GM23338 (cell line): Measurements from ENCODE around the gene NRN1L. TPM values are rescaled to one million over a fixed set of nuclear protein-coding genes. Genes with fewer than 3 reads are reported as not detected.

Experiments used
- ATAC-seq: fragments of 200-7000 bp; cut with Tn5 transposase; 3 replicates; pipeline ENCODE4 v1.9.1; 2020
- DNase-seq: peaks from one replicate; pipeline ENCODE4 v3.0.0-alpha.2; 2015; ENCODE audit warnings: low spot score
- H2AFZ ChIP-seq: fragments of 200-600 bp; sonication (generic); 2 replicates; pipeline ENCODE4 v1.8.0; 2016; ENCODE audit warnings: antibody characterized with exemption, mild to moderate bottlenecking, moderate library complexity
- H3F3A ChIP-seq: fragments of 200-600 bp; sonication (generic); replicated peaks from 2 replicates; pipeline ENCODE4 v1.8.0; 2017; ENCODE audit warnings: antibody characterized with exemption, mixed run types, low read depth
- H3K27ac ChIP-seq: fragments of 200-600 bp; sonication (generic); 2 replicates; pipeline ENCODE4 v1.6.1; 2016; ENCODE audit warnings: low read depth
- H3K27me3 ChIP-seq: fragments of 200-600 bp; sonication (generic); 2 replicates; pipeline ENCODE4 v1.8.0; 2016; ENCODE audit warnings: mild to moderate bottlenecking, mixed run types, moderate library complexity; ENCODE audit not compliant: insufficient read depth
- H3K36me3 ChIP-seq: fragments of 200-600 bp; sonication (generic); 2 replicates; pipeline ENCODE4 v1.8.0; 2016; ENCODE audit warnings: mild to moderate bottlenecking; ENCODE audit not compliant: insufficient read depth
- H3K4me1 ChIP-seq: fragments of 200-600 bp; sonication (generic); 2 replicates; pipeline ENCODE4 v1.8.0; 2016; ENCODE audit warnings: mild to moderate bottlenecking, moderate library complexity; ENCODE audit not compliant: insufficient read depth
- H3K4me2 ChIP-seq: fragments of 200-600 bp; sonication (generic); 2 replicates; pipeline ENCODE4 v1.7.1; 2017; ENCODE audit warnings: mixed run types
- H3K4me3 ChIP-seq: fragments of 200-600 bp; sonication (generic); 2 replicates; pipeline ENCODE4 v1.6.1; 2016; ENCODE audit warnings: mixed run types
- H3K79me2 ChIP-seq: fragments of 200-600 bp; sonication (generic); replicated peaks from 2 replicates; pipeline ENCODE4 v1.8.0; 2017; ENCODE audit warnings: mild to moderate bottlenecking; ENCODE audit not compliant: insufficient read depth
- H3K9me2 ChIP-seq: fragments of 200-600 bp; sonication (generic); 2 replicates; pipeline ENCODE4 v1.8.0; 2017; ENCODE audit not compliant: insufficient read depth
- H4K20me1 ChIP-seq: fragments of 200-600 bp; sonication (generic); replicated peaks from 2 replicates; pipeline ENCODE4 v1.8.0; 2017; ENCODE audit warnings: mild to moderate bottlenecking; ENCODE audit not compliant: insufficient read depth
- H3K27ac Mint-ChIP-seq: 2 replicates; pipeline ENCODE4 v1.8.0; 2020; ENCODE audit warnings: inconsistent platforms, mild to moderate bottlenecking, moderate library complexity, mixed read lengths
- H3K27me3 Mint-ChIP-seq: 3 replicates; pipeline ENCODE4 v1.8.0; 2022; ENCODE audit warnings: low read depth, mild to moderate bottlenecking, moderate library complexity, mixed read lengths, inconsistent platforms; ENCODE audit not compliant: insufficient read depth, poor library complexity
- H3K36me3 Mint-ChIP-seq: 3 replicates; pipeline ENCODE4 v1.8.0; 2021; ENCODE audit warnings: low read depth, mild to moderate bottlenecking, inconsistent platforms, moderate library complexity, mixed read lengths
- H3K4me1 Mint-ChIP-seq: 3 replicates; pipeline ENCODE4 v1.8.0; 2020; ENCODE audit warnings: mild to moderate bottlenecking, inconsistent platforms, mixed read lengths
- H3K4me3 Mint-ChIP-seq: 3 replicates; pipeline ENCODE4 v1.8.0; 2021; ENCODE audit warnings: moderate library complexity, mild to moderate bottlenecking, inconsistent platforms, mixed read lengths
- H3K9me3 Mint-ChIP-seq: 3 replicates; pipeline ENCODE4 v1.8.0; 2020; ENCODE audit warnings: moderate library complexity, mild to moderate bottlenecking, inconsistent platforms, mixed read lengths
- CREB1 ChIP-seq: fragments of 250-450 bp; sonication (Bioruptor Pico); IDR thresholded peaks from 2 replicates; pipeline ENCODE4 v1.5.0; 2020; ENCODE audit warnings: low read depth, mild to moderate bottlenecking, moderate library complexity
- CTCF ChIP-seq, 2 experiments: fragments of 200-600 bp in 1 of 2; sonication (generic) in 1 of 2; conservative IDR thresholded peaks; 2 replicates each; pipeline versions ENCODE4 v1.5.1 to v1.6.1; 2016 to 2017; ENCODE audit warnings: antibody characterized with exemption in 2 of 2, low read depth in 2 of 2, mild to moderate bottlenecking in 2 of 2, moderate library complexity in 1 of 2
- ETS1 ChIP-seq: IDR thresholded peaks from 2 replicates; pipeline ENCODE4 v1.6.1; 2016; ENCODE audit warnings: antibody characterized with exemption
- EZH2 ChIP-seq: fragments of 200-600 bp; sonication (generic); IDR thresholded peaks from one replicate; pipeline ENCODE4 v1.8.0; 2017; ENCODE audit warnings: antibody characterized with exemption, mild to moderate bottlenecking, low read depth; ENCODE audit not compliant: unreplicated experiment
- EZH2phosphoT487 ChIP-seq: fragments of 200-600 bp; sonication (generic); IDR thresholded peaks from one replicate; pipeline ENCODE4 v1.8.1; 2018; ENCODE audit warnings: antibody characterized with exemption; ENCODE audit not compliant: unreplicated experiment
- JUNB ChIP-seq: IDR thresholded peaks from one replicate; pipeline ENCODE4 v1.6.1; 2016; ENCODE audit warnings: antibody characterized with exemption; ENCODE audit not compliant: unreplicated experiment
- NANOG ChIP-seq: IDR thresholded peaks from 2 replicates; pipeline ENCODE4 v1.6.1; 2016; ENCODE audit warnings: antibody characterized with exemption, borderline replicate concordance
- POLR2AphosphoS5 ChIP-seq: IDR thresholded peaks from 2 replicates; pipeline ENCODE4 v1.6.1; 2016; ENCODE audit warnings: antibody characterized with exemption, low read depth
- REST ChIP-seq: IDR thresholded peaks from one replicate; pipeline ENCODE4 v1.6.1; 2018; ENCODE audit warnings: antibody characterized with exemption; ENCODE audit not compliant: unreplicated experiment
- STAT1 ChIP-seq: IDR thresholded peaks from one replicate; pipeline ENCODE4 v1.6.1; 2016; ENCODE audit warnings: antibody characterized with exemption; ENCODE audit not compliant: unreplicated experiment
- ZNF114 ChIP-seq: fragments of 250-450 bp; sonication (Bioruptor Pico); IDR thresholded peaks from 2 replicates; pipeline ENCODE4 v1.5.0; 2020; ENCODE audit warnings: mild to moderate bottlenecking, moderate library complexity
- ZNF331 ChIP-seq: fragments of 250-450 bp; sonication (Bioruptor Pico); IDR thresholded peaks from 2 replicates; pipeline ENCODE4 v1.5.0; 2020; ENCODE audit warnings: low read depth, mild to moderate bottlenecking, moderate library complexity
- ZNF462 ChIP-seq: fragments of 250-450 bp; sonication (Bioruptor Pico); IDR thresholded peaks from 2 replicates; pipeline ENCODE4 v1.5.0; 2020; ENCODE audit warnings: mild to moderate bottlenecking, moderate library complexity
- polyA plus RNA-seq: library from polyadenylated mRNA; unstranded; fragments of >200 nt; fragmentation: Nextera tagmentation; extraction: Ambion mirVana; gene quantifications from 2 replicates; pipeline ENCODE4 v1.2.1, GENCODE V29; 2016
- total RNA-seq: library from RNA; depleted of rRNA; stranded (reverse); fragments of >200 nt; shearing (Covaris generic); gene quantifications from 2 replicates; pipeline ENCODE4 v1.2.3, GENCODE V29; 2014

Gene NRN1L
- total and polyA plus RNA-seq, 2 experiments from 2014 or later = 14.0 to 26.1 TPM

- Histone ChIP-seq H2AFZ (no peak overlapping the region), H3K27me3 (no peaks in the 10 kb centered on the region), H3K27ac (no peak overlapping the region), H3K36me3 (peaks cover 24% of the 10 kb centered on the region; the same call in 1 of the 2 replicates), H4K20me1 (no peaks in the 10 kb centered on the region; the same call in 1 of the 2 replicates), H3F3A (peaks cover 25% of the 10 kb centered on the region; the same call in 1 of the 2 replicates), H3K4me2 (no peak overlapping the region), H3K4me3 (no peak overlapping the region), H3K79me2 (no peaks in the 10 kb centered on the region), H3K4me1 (peaks cover 25% of the 10 kb centered on the region), H3K9me2 (no peaks in the 10 kb centered on the region)
- Mint-ChIP-seq H3K36me3 (peaks cover 60% of the 10 kb centered on the region), H3K27me3 (peaks cover 20% of the 10 kb centered on the region), H3K4me1 (peaks cover 20% of the 10 kb centered on the region), H3K9me3 (no peaks in the 10 kb centered on the region; the same call in 2 of the 3 replicates), H3K4me3 (no peak overlapping the region), H3K27ac (no peak overlapping the region)
- no peak for TF ChIP-seq CREB1 (CRISPR knock-in tag)
- TF ChIP-seq ZNF114 = no peak
- TF ChIP-seq REST = no peak
- no peak for TF ChIP-seq ZNF331 (CRISPR knock-in tag)
- no peak for TF ChIP-seq ETS1
- TF ChIP-seq POLR2AphosphoS5 = no peak
- no peak for TF ChIP-seq CTCF (conservative IDR thresholded peaks at IDR 0.05; ENCODE audit: low read depth in 2 of 2)
- TF ChIP-seq EZH2 = no peak
- no peak for TF ChIP-seq STAT1
- no peak for TF ChIP-seq NANOG
- no peak for TF ChIP-seq EZH2phosphoT487
- TF ChIP-seq JUNB = no peak
- no peak for TF ChIP-seq ZNF462 (CRISPR knock-in tag)
- DNase-seq = no peak
- ATAC-seq = no peak
Measured at GRCh38 chr16:67881621-67882161, 3.0 kb upstream of the NRN1L start.
